PC-3 (cell line): ENCODE measurements around the gene PCGF5. TPM values are rescaled to one million over a fixed set of nuclear protein-coding genes. Genes with fewer than 3 reads are reported as not detected.
A peak's percentile ranks its signal among the peaks of the same experiment; 100 is the strongest.

Experiments
- ATAC-seq: fragments of 200-7000 bp; cut with Tn5 transposase; 2 replicates; pipeline ENCODE4 v1.9.1; 2020; ENCODE audit warnings: mild to moderate bottlenecking, moderate library complexity
- BruUV-seq: library from RNA; stranded (reverse); fragments of 400-500 nt; replicated peaks from 2 replicates; lab custom pipeline; 2021; lab: Mats Ljungman, UMichigan
- CTCF ChIA-PET: fragments of 300-600 bp; sonication (Branson Sonifier 250); formaldehyde crosslinking; loops from one replicate; lab custom pipeline; 2022; ENCODE audit warnings: antibody characterized with exemption; lab: Charles Lee
- POLR2A ChIA-PET: fragments of 300-600 bp; sonication (Branson Sonifier 250); formaldehyde crosslinking; loops from one replicate; lab custom pipeline; 2022; ENCODE audit warnings: antibody characterized with exemption; ENCODE audit not compliant: unreplicated experiment; lab: Charles Lee
- DNase-seq: peaks from one replicate; pipeline ENCODE4 v3.0.0-alpha.2; 2015
- H2AFZ ChIP-seq: fragments of 300-600 bp; sonication (generic); 2 replicates; pipeline ENCODE4 v1.6.0; 2016; ENCODE audit warnings: antibody characterized with exemption, low read length
- H3F3A ChIP-seq: fragments of 300-600 bp; sonication (generic); one replicate; pipeline ENCODE4 v1.6.0; 2017; ENCODE audit warnings: antibody characterized with exemption, low read length, control low read depth, mild to moderate bottlenecking; ENCODE audit not compliant: unreplicated experiment
- H3K27ac ChIP-seq: fragments of 300-600 bp; sonication (generic); 2 replicates; pipeline ENCODE4 v1.5.1; 2016; ENCODE audit warnings: mild to moderate bottlenecking, low read length
- H3K27me3 ChIP-seq: fragments of 300-600 bp; sonication (generic); 2 replicates; pipeline ENCODE4 v1.6.1; 2016; ENCODE audit warnings: low read length, mixed read lengths
- H3K36me3 ChIP-seq: fragments of 300-600 bp; sonication (generic); 2 replicates; pipeline ENCODE4 v1.6.1; 2016; ENCODE audit warnings: low read depth, mixed run types, low read length, mixed read lengths
- H3K4me1 ChIP-seq: fragments of 300-600 bp; sonication (generic); 2 replicates; pipeline ENCODE4 v1.5.1; 2016; ENCODE audit warnings: low read length; ENCODE audit not compliant: insufficient read depth
- H3K4me2 ChIP-seq: fragments of 300-600 bp; sonication (generic); 2 replicates; pipeline ENCODE4 v1.6.0; 2016; ENCODE audit warnings: low read length
- H3K4me3 ChIP-seq: fragments of 300-600 bp; sonication (generic); 2 replicates; pipeline ENCODE4 v1.5.1; 2016; ENCODE audit warnings: mild to moderate bottlenecking, low read length, mixed read lengths
- H3K79me2 ChIP-seq: fragments of 300-600 bp; sonication (generic); 2 replicates; pipeline ENCODE4 v1.6.1; 2017; ENCODE audit warnings: low read length, mixed read lengths
- H3K9ac ChIP-seq: fragments of 300-600 bp; sonication (generic); 2 replicates; pipeline ENCODE4 v1.6.0; 2016; ENCODE audit warnings: mild to moderate bottlenecking, low read length
- H3K9me2 ChIP-seq: fragments of 300-600 bp; sonication (generic); replicated peaks from 2 replicates; pipeline ENCODE4 v1.6.1; 2016; ENCODE audit warnings: mixed run types, low read length, mixed read lengths
- H3K9me3 ChIP-seq: fragments of 300-600 bp; sonication (generic); 2 replicates; pipeline ENCODE4 v1.6.1; 2016; ENCODE audit warnings: low read length, mixed read lengths
- H4K20me1 ChIP-seq: fragments of 300-600 bp; sonication (generic); 2 replicates; pipeline ENCODE4 v1.6.1; 2016; ENCODE audit warnings: low read length, mixed read lengths
- CTCF ChIP-seq: fragments of 300-600 bp; sonication (generic); conservative IDR thresholded peaks from 2 replicates; pipeline ENCODE4 v1.5.1; 2017; ENCODE audit warnings: antibody characterized with exemption, low read depth, mild to moderate bottlenecking, low read length
- EZH2 ChIP-seq: fragments of 300-600 bp; sonication (generic); IDR thresholded peaks from one replicate; pipeline ENCODE4 v1.6.1; 2017; ENCODE audit warnings: antibody characterized with exemption, mild to moderate bottlenecking, low read length; ENCODE audit not compliant: unreplicated experiment
- EZH2phosphoT487 ChIP-seq: fragments of 300-600 bp; sonication (generic); IDR thresholded peaks from 2 replicates; pipeline ENCODE4 v1.6.1; 2018; ENCODE audit warnings: mild to moderate bottlenecking, antibody characterized with exemption, low read length, borderline replicate concordance
- intact Hi-C: fragments of 100-400 bp; cut with micrococcal nuclease; formaldehyde crosslinking; loops from 2 replicates; pipeline ENCODE4 v1.9.0; 2023
- total RNA-seq: library from RNA; depleted of rRNA; stranded (reverse); fragments of >200 nt; gene quantifications from 2 replicates; pipeline ENCODE4 v1.2.3, GENCODE V29; 2014

PCGF5 gene
- total RNA-seq, 1 experiment from 2014 or later: 25.0 TPM

- CTCF ChIA-PET: no interaction called here
Observed at GRCh38 chr10:91215384-91215783, 5.1 kb upstream of the PCGF5 start.

GRCh38 chr10:91219371-91220193 is 881 bp upstream of the PCGF5 start:
- intact Hi-C loops: loop anchor here (5.0 kb wide), 1 partner anchor 57 kb away; no protein-coding TSS in a partner anchor
- Histone ChIP-seq H3K27me3 (no peaks in the 10 kb centered on the region), H3K9me3 (no peaks in the 10 kb centered on the region), H3K27ac (no peak overlapping the region), H3K4me2 (peak overlapping the region; percentile 95), H4K20me1 (no peaks in the 10 kb centered on the region), H3K9ac (no peak overlapping the region), H3K4me1 (peaks cover 7% of the 10 kb centered on the region; the same call in 1 of the 2 replicates), H3K36me3 (no peaks in the 10 kb centered on the region), H3K79me2 (peaks cover 18% of the 10 kb centered on the region), H3F3A (no peaks in the 10 kb centered on the region), H3K4me3 (peak overlapping the region; percentile 77), H3K9me2 (no peaks in the 10 kb centered on the region), H2AFZ (peak overlapping the region; percentile 97)
- ATAC-seq (no peak), DNase-seq (no peak)
- TF ChIP-seq EZH2: no peak
- TF ChIP-seq CTCF: no peak
- no peak for TF ChIP-seq EZH2phosphoT487
- ChIA-PET POLR2A (no interaction called here), CTCF (no interaction called here)
- BruUV-seq: no TSS peak

More at GRCh38 chr10:91215384-91215783, 5.1 kb upstream of the PCGF5 start:
- POLR2A ChIA-PET: no interaction called here
- H3K9me2 ChIP-seq: no peaks in the 10 kb centered on the region
- no TSS peak for BruUV-seq
- H3K27me3 ChIP-seq: no peaks in the 10 kb centered on the region
- H2AFZ ChIP-seq: no peak overlapping the region
- no peaks in the 10 kb centered on the region for H3F3A ChIP-seq
- no peaks in the 10 kb centered on the region for H3K4me1 ChIP-seq
- no peak overlapping the region for H3K4me3 ChIP-seq
- H3K9me3 ChIP-seq: no peaks in the 10 kb centered on the region
- H4K20me1 ChIP-seq: no peaks in the 10 kb centered on the region
- intact Hi-C loops: no loop called here
- DNase-seq (no peak), ATAC-seq (no peak)
- TF ChIP-seq EZH2phosphoT487 (no peak), EZH2 (no peak), CTCF (no peak)
- H3K79me2 ChIP-seq: no peaks in the 10 kb centered on the region
- H3K4me2 ChIP-seq: no peak overlapping the region
- H3K27ac ChIP-seq: no peak overlapping the region
- no peak overlapping the region for H3K9ac ChIP-seq
- H3K36me3 ChIP-seq: no peaks in the 10 kb centered on the region
